NT2/D1 (cell line): ENCODE data around the gene STX8.
"Not testable (repeated sequence)": the region's sequence is repeated elsewhere in the genome, so short reads cannot be mapped to it uniquely, and the experiment has no call there.

ENCODE experiments used
- SUZ12 ChIP-seq: IDR thresholded peaks from 2 replicates; pipeline ENCODE4 v1.6.1; 2011; ENCODE audit not compliant: insufficient read length, insufficient read depth; ENCODE audit errors: extremely low read depth
- YY1 ChIP-seq: IDR thresholded peaks from 2 replicates; pipeline ENCODE4 v1.6.1; 2011; ENCODE audit not compliant: insufficient read length, insufficient read depth

DNA sequence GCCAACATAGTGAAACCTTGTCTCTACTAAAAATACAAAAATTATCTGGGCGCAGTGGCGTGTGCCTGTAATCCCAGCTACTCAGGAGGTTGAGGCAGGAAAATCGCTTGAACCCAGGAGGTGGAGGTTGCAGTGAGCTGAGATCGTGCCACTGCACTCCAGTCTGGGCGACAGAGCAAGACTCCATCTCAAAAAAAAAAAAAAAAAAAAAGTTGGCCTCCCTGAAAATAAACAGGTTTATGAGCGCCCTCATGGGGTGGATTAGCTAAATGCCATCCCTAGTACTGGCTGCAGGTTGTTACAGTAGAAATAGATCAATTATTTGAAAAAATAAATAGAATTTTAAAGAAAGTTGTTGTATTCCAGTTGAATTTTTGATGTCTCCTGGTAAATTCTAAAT lies 20.9 kb downstream of the STX8 start:
- TF ChIP-seq YY1, SUZ12: not testable (repeated sequence)
